GM21786 (cell line): ENCODE results near the gene ST6GALNAC4.
A peak's percentile ranks its signal among the peaks of the same experiment; 100 is the strongest.

ENCODE experiments used
- ATAC-seq: cut with Tn5 transposase; IDR thresholded peaks from one replicate; pipeline ENCODE4 v1.9.1; 2021; ENCODE audit not compliant: unreplicated experiment

Gene ST6GALNAC4

GRCh38 chr9:127915801-127916719 lies 781 bp downstream of the ST6GALNAC4 start:
- no peak for ATAC-seq

GRCh38 chr9:127915325-127915752 lies 1.5 kb downstream of the ST6GALNAC4 start:
- no peak for ATAC-seq

GRCh38 chr9:127913682-127914081 lies 3.2 kb downstream of the ST6GALNAC4 start:
- ATAC-seq, result no peak

GRCh38 chr9:127912882-127913281 lies 4.0 kb downstream of the ST6GALNAC4 start:
- ATAC-seq, result no peak

GRCh38 chr9:127912296-127912695 lies 4.5 kb downstream of the ST6GALNAC4 start:
- ATAC-seq, result no peak

GRCh38 chr9:127910613-127911205 lies 6.1 kb downstream of the ST6GALNAC4 start:
- ATAC-seq, result no peak

GRCh38 chr9:127909839-127910273 lies 7.0 kb downstream of the ST6GALNAC4 start:
- ATAC-seq, result no peak

GRCh38 chr9:127908660-127908926 lies 8.2 kb downstream of the ST6GALNAC4 start:
- ATAC-seq, result no peak

- no peak for ATAC-seq
These were observed 8.8 kb downstream of the ST6GALNAC4 start for GRCh38 chr9:127907867-127908659.

- no peak for ATAC-seq
These were observed 11.1 kb downstream of the ST6GALNAC4 start for GRCh38 chr9:127905788-127906191.

GRCh38 chr9:127905004-127905728 lies 11.7 kb downstream of the ST6GALNAC4 start:
- ATAC-seq, result no peak

- no peak for ATAC-seq
These were observed 12.3 kb downstream of the ST6GALNAC4 start for GRCh38 chr9:127904561-127905003.

- peak; percentile 27 for ATAC-seq
These were observed 13.0 kb downstream of the ST6GALNAC4 start for GRCh38 chr9:127903557-127904475.

- peak; percentile 41 for ATAC-seq
These were observed 17.5 kb downstream of the ST6GALNAC4 start, which contains the start of gene ST6GALNAC6 for GRCh38 chr9:127899128-127899943. ST6GALNAC6 (minus strand) TSS chr9:127899603; CDS start chr9:127897981, 1,622 bp downstream.

- no peak for ATAC-seq
These were observed 18.3 kb downstream of the ST6GALNAC4 start for GRCh38 chr9:127898433-127899127.

GRCh38 chr9:127897193-127897692 lies 19.6 kb downstream of the ST6GALNAC4 start:
- ATAC-seq, result no peak

- ATAC-seq, result no peak
These were observed 20.2 kb downstream of the ST6GALNAC4 start for GRCh38 chr9:127896395-127897192.
